Measurements from ENCODE around the gene ANKRD16.

Gene ANKRD16

DNA sequence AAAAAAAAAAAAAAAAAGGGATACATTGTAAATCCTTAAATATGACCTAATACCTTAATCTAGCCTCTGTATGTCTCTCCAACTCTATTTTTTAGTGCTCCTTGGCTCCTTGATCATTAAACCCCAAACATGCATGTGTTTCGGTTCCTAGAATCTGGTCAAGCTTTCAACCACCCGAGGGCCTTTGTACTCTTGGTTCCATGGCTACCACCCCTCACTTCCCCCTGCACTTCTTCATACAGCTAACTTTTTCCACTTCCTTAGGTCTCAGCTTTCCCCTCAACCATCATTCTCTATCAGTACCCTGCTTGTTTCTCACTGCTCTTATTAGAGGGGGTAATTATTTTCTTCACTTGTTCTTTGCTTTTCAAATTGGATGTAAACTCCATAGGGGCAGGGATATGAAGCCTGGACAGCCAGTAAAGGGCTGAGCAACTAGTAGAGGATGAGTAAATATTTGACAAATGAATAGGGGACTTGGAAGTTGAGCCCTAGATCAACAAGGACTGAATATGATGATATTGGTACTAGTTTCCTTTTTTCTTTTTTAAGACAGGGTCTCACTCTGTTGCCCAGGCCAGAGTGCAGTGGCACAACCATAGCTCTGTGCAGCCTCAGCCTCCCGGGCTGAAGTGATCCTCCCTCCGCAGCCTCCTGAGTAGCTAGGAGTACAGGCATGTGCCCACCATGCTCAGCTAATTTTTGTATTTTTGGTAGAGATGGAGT lies 72.2 kb downstream of the ANKRD16 start:
- no peaks in the 10 kb centered on the region for H3K27me3 ChIP-seq (replicated peaks)
- in situ Hi-C loops (cut with HindIII; ENCODE audit: low pct_ligation_motif_present, low sequenced_read_pairs), result no loop called here
- no peak overlapping the region for H3K27ac ChIP-seq
- peaks cover 3% of the 10 kb centered on the region for H3K36me3 ChIP-seq (replicated peaks)
- H3K4me3 ChIP-seq (ENCODE audit: low read depth, low read length), result no peak overlapping the region
- TF ChIP-seq, protein P1, sequence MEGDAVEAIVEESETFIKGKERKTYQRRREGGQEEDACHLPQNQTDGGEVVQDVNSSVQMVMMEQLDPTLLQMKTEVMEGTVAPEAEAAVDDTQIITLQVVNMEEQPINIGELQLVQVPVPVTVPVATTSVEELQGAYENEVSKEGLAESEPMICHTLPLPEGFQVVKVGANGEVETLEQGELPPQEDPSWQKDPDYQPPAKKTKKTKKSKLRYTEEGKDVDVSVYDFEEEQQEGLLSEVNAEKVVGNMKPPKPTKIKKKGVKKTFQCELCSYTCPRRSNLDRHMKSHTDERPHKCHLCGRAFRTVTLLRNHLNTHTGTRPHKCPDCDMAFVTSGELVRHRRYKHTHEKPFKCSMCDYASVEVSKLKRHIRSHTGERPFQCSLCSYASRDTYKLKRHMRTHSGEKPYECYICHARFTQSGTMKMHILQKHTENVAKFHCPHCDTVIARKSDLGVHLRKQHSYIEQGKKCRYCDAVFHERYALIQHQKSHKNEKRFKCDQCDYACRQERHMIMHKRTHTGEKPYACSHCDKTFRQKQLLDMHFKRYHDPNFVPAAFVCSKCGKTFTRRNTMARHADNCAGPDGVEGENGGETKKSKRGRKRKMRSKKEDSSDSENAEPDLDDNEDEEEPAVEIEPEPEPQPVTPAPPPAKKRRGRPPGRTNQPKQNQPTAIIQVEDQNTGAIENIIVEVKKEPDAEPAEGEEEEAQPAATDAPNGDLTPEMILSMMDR (IDR thresholded peaks at IDR 0.05; ENCODE audit: low read depth, low read length, missing control alignments), result no peak
- DNase-seq, result no peak

DNA sequence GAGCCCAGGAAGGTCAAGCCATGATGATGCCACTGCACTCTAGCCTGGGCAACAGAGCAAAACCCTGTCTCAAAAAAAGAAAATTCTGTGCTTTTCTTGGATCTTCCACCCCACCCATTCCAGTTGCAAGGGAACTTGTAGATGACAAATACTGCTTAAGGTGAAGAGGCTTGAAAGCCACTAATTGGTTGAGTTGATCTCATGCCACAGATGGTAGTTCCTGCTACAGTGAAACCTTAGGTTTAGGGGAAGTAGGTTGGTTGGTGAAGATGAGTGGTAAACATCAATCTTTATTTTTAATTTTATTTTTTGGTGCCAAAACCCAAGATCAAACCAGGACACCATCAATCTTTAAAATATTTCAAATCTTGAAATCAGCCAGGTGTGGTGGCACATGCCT lies 73.5 kb downstream of the ANKRD16 start:
- no peaks in the 10 kb centered on the region for H3K27me3 ChIP-seq (replicated peaks)
- in situ Hi-C loops (cut with HindIII; ENCODE audit: low pct_ligation_motif_present, low sequenced_read_pairs), result no loop called here
- H3K36me3 ChIP-seq (replicated peaks), result peaks cover 3% of the 10 kb centered on the region
- no peak overlapping the region for H3K4me3 ChIP-seq (ENCODE audit: low read depth, low read length)
- no peak overlapping the region for H3K27ac ChIP-seq
- no peak for DNase-seq
- TF ChIP-seq, protein P1 (IDR thresholded peaks at IDR 0.05; ENCODE audit: low read depth, low read length, missing control alignments), result no peak

DNA sequence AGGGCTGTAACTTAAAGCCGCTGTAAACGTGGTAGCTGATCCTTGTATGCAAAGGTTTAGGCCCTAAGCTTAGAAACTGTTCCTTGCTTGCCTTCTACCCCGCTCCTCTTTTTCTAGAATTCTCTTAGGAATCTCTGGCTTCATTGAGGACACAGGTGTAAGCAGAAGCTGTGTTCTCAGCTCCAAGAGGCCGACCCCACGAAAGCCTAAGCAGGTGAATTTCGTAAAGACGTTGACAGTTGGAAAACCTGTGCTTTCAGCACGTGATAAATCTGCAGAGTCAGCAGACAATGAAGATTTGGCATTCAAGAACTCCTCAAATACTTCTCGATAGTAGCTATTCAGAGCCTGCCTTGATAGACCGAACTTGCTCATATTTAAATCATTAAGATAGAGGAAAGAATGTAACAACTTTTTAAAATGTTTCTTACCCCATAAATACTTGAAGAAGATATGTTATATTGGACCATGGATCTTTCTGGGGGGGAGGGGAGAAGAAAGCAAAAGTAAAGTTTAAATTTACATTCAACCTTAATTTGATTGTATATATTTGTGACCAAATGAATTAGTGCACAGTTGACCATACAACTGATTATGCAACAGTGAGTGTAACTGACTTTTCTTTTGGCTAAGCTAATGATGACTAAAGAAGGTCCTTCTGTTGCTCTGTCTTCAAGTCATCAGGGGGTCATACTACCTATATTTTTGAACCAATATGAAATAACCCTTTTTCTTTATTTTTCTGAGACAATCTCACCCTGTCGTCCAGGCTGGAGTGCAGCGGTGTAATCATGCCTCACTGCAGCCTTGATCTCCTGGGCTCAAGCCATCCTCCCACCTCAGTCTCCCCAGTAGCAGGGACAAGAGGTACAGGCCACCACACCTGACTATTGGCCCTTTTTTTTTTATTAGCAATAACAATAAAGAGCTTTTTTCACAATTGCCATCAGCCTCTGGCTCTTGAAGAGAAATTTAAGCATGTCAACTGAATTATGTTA lies 75.3 kb downstream of the ANKRD16 start:
- H3K4me3 ChIP-seq (ENCODE audit: low read depth, low read length), result peak overlapping the region; percentile 92
- H3K27me3 ChIP-seq (replicated peaks), result no peaks in the 10 kb centered on the region
- DNase-seq, result peak; percentile 7
- TF ChIP-seq, protein P1 (IDR thresholded peaks at IDR 0.05; ENCODE audit: low read depth, low read length, missing control alignments), result no peak
- H3K36me3 ChIP-seq (replicated peaks), result peaks cover 3% of the 10 kb centered on the region
- peak overlapping the region; percentile 94 for H3K27ac ChIP-seq
- in situ Hi-C loops (cut with HindIII; ENCODE audit: low pct_ligation_motif_present, low sequenced_read_pairs), result no loop called here

DNA sequence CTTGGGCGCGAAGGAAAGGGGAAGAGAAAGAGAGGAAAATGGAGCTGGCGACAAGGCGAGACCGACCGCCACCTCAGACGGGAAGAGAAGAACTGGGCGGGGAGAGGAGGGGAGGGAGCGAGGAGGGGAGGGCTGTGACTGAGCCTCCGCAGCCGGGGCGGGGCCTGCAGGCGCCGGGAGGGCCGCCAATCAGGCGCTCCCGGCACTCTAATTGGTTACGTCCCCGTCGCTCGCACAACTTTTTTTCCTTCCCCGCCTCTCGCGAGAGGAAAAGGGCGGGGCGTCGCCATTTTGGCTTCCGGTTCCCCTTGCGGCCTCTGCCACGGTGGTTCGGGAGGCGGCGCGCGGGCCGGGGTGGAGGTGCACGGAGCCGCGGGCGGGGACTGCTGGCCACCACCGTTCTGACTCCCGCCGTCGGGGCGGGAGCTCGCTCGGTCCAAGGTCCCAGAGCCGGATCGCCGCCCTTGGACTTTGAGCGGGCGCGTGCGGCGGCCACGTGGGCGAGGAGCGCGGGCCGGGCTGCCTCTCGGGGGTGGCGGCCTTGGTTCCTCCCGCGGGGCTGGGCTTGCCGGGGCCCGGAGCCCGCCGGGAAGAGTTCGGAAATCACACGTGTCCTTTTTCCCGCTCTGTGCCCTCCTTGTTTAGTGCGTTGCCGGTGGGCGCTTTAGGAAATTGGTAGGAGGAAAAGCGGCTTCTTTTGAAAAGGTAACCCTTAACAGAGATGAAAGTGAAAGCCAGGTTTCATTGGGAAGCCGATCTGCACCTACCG lies 76.2 kb downstream of the ANKRD16 start, which contains the start of gene GDI2:
Gene GDI2 (minus strand): TSS at position 94 of the 769 bp plus-strand sequence. CDS start 176 bp downstream, outside the sequence.
- Histone ChIP-seq H3K36me3 (replicated peaks) (peaks cover 3% of the 10 kb centered on the region), H3K27ac (peak within 1 kb of the TSS; percentile 94), H3K27me3 (replicated peaks) (no peaks in the 10 kb centered on the region), H3K4me3 (ENCODE audit: low read depth, low read length) (peak within 1 kb of the TSS; percentile 92)
- peak; percentile 92 for DNase-seq
- TF ChIP-seq, protein P1 (IDR thresholded peaks at IDR 0.05; ENCODE audit: low read depth, low read length, missing control alignments), result no peak
- in situ Hi-C loops (cut with HindIII; ENCODE audit: low pct_ligation_motif_present, low sequenced_read_pairs), result no loop called here

DNA sequence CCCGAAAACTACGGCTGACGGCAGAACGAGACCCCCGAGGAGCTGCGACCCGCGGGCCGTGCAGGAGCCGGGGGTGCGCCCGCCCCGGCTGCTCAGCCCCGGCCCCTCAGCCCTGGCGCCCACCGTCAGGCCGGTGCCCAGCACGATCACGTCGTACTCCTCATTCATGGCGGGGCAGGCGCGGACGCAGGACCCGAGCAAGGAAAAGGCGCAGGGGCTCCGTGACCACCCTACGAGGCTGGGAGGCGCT lies 76.7 kb downstream of the ANKRD16 start:
- Histone ChIP-seq H3K4me3 (ENCODE audit: low read depth, low read length) (peak overlapping the region; percentile 92), H3K36me3 (replicated peaks) (peaks cover 4% of the 10 kb centered on the region), H3K27me3 (replicated peaks) (no peaks in the 10 kb centered on the region), H3K27ac (peak overlapping the region; percentile 94)
- TF ChIP-seq, protein P1 (IDR thresholded peaks at IDR 0.05; ENCODE audit: low read depth, low read length, missing control alignments), result no peak
- in situ Hi-C loops (cut with HindIII; ENCODE audit: low pct_ligation_motif_present, low sequenced_read_pairs), result no loop called here
- no peak for DNase-seq

Data from brain microvascular endothelial cell (primary cell).